GM06990 (cell line): ENCODE results near the gene ABCC3.

Experiments
- DNase-seq: peaks from one replicate; pipeline ENCODE4 v3.0.0-alpha.2; 2011; ENCODE audit not compliant: insufficient read length; ENCODE audit errors: extremely low read depth
- H3K27me3 ChIP-seq: replicated peaks from 2 replicates; pipeline ENCODE4 v1.6.0; 2011; ENCODE audit warnings: low read length; ENCODE audit not compliant: control insufficient read depth, insufficient read depth
- H3K36me3 ChIP-seq: 2 replicates; pipeline ENCODE4 v1.5.1; 2011; ENCODE audit warnings: low read length; ENCODE audit not compliant: control insufficient read depth, insufficient read depth
- H3K4me3 ChIP-seq: replicated peaks from 2 replicates; pipeline ENCODE4 v1.5.1; 2011; ENCODE audit warnings: low read depth, mild to moderate bottlenecking, control low read depth, low read length
- TF ChIP-seq, protein P1 (sequence below): IDR thresholded peaks from 2 replicates; pipeline ENCODE4 v1.5.1; 2011; ENCODE audit warnings: low read length, control low read depth, mild to moderate bottlenecking, inconsistent platforms; ENCODE audit not compliant: insufficient read depth, poor library complexity, severe bottlenecking

Gene ABCC3

DNA sequence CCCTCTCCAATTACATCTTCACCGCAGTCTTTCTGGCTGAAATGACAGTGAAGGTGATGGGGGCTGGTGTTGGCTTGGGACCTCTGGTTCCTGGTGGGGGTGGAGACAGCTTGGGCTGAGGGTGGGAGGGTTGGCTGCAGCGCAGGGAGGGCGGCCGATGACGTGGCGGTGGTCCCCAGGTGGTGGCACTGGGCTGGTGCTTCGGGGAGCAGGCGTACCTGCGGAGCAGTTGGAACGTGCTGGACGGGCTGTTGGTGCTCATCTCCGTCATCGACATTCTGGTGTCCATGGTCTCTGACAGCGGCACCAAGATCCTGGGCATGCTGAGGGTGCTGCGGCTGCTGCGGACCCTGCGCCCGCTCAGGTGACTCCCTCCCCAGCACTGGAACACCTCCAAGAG, 31.8 kb upstream of the ABCC3 start:
- peaks cover 3% of the 10 kb centered on the region for H3K27me3 ChIP-seq
- H3K4me3 ChIP-seq, result no peak overlapping the region
- DNase-seq, result no peak
- H3K36me3 ChIP-seq, result no peaks in the 10 kb centered on the region
- TF ChIP-seq, protein P1, sequence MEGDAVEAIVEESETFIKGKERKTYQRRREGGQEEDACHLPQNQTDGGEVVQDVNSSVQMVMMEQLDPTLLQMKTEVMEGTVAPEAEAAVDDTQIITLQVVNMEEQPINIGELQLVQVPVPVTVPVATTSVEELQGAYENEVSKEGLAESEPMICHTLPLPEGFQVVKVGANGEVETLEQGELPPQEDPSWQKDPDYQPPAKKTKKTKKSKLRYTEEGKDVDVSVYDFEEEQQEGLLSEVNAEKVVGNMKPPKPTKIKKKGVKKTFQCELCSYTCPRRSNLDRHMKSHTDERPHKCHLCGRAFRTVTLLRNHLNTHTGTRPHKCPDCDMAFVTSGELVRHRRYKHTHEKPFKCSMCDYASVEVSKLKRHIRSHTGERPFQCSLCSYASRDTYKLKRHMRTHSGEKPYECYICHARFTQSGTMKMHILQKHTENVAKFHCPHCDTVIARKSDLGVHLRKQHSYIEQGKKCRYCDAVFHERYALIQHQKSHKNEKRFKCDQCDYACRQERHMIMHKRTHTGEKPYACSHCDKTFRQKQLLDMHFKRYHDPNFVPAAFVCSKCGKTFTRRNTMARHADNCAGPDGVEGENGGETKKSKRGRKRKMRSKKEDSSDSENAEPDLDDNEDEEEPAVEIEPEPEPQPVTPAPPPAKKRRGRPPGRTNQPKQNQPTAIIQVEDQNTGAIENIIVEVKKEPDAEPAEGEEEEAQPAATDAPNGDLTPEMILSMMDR, result no peak

DNA sequence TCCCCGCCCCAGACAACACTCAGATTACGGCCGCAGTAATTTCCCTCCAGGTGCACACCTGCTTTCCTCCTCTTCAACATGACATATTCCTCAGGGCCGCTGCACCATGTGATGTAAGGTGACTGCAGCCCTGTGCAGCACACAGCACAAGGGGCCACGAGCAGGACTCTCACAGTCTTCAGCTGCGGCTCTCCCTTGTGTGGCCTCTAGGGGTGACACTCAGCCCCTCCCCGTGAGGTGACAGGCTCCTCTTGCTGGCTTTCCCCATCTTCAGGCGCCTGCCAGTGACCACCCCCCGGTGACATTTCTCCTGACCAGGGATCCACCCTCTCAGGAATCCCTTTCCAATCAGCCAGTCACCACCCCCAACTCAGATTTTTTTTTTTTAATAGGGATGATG, 31.3 kb upstream of the ABCC3 start:
- no peaks in the 10 kb centered on the region for H3K36me3 ChIP-seq
- DNase-seq, result no peak
- TF ChIP-seq, protein P1, result peak; percentile 50

DNA sequence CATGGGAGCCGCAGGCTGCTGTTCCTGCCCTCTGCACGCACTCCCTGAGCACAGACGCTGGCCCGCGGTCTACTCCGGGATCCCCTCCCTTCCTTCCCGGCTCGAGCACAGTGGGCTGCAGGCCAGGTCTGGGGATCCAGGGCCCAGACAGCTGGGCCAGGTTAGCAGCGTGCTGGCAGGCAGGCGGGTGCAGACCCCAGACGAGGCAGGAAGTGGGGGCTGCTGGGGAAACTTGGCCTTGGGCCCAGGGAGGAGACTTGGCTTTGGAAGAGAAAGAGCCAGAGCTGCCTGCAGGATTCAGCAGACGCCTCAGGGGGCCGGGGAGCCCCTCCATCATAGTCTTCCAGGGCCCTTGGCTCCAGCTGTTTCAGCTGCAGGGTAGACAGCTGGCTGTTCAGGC, 30.2 kb upstream of the ABCC3 start:
- H3K4me3 ChIP-seq, result no peak overlapping the region
- TF ChIP-seq, protein P1, result no peak
- H3K27me3 ChIP-seq, result peaks cover 3% of the 10 kb centered on the region

More for the DNA sequence above, 31.3 kb upstream of the ABCC3 start:
- H3K27me3 ChIP-seq, result peaks cover 3% of the 10 kb centered on the region
- no peak overlapping the region for H3K4me3 ChIP-seq

DNA sequence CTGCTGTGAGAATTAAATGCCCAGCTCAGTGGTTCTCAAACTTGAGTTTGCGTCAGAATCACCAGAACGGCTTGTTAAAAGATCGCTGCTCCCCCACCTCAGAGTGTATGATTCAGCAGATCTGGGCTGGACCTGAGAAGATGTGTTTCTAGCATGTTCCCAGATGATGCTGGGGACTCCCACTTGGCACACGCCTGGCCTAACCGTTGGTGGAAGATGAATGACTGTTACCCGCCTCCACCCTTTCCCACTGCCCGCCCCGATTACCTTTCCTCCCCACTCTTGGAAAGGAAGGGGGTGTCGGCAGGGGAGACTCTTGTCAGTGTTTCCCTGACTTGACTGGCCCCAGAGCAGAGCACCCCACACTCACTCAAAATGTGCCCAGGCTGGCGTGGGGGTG, 29.3 kb upstream of the ABCC3 start:
- TF ChIP-seq, protein P1, result no peak
- Histone ChIP-seq H3K27me3 (peaks cover 3% of the 10 kb centered on the region), H3K4me3 (no peak overlapping the region), H3K36me3 (no peaks in the 10 kb centered on the region)
- no peak for DNase-seq

More for the DNA sequence above, 30.2 kb upstream of the ABCC3 start:
- DNase-seq, result no peak
- no peaks in the 10 kb centered on the region for H3K36me3 ChIP-seq

DNA sequence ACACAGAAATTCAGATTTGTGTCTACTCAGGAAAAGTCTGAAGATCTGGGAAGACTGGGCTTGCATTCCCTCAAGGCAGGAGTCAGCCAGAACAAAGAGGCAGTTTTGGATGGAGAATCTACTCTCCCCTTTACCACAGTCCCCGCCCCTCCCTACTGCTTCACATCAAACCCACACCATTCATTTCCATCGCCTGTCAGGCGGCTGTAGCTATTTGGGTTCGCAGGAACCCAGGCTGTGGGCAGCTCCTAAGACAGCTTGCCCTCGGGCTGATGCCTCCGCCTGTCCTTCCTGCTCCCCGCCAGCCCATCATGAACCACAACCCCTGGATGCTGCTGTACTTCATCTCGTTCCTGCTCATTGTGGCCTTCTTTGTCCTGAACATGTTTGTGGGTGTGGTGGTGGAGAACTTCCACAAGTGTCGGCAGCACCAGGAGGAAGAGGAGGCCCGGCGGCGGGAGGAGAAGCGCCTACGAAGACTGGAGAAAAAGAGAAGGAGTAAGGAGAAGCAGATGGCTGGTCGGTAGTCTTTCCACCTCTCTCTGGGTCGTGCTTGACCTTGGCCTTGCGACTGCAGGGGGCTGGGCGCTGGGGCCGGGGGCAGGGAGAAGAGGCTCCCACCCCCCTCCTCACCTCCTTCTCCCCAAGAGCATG, 27.0 kb upstream of the ABCC3 start:
- no peak for DNase-seq
- Histone ChIP-seq H3K27me3 (peaks cover 3% of the 10 kb centered on the region), H3K4me3 (no peak overlapping the region), H3K36me3 (no peaks in the 10 kb centered on the region)
- TF ChIP-seq, protein P1, result no peak
